HepG2 (cell line): Measurements from ENCODE around the gene DGCR2. TPM values are rescaled to one million over a fixed set of nuclear protein-coding genes. Genes with fewer than 3 reads are reported as not detected.
A peak's percentile ranks its signal among the peaks of the same experiment; 100 is the strongest.

ENCODE experiments used
- ATAC-seq: fragments of 200-7000 bp; cut with Tn5 transposase; 3 replicates; pipeline ENCODE4 v1.9.1; 2020; ENCODE audit warnings: mild to moderate bottlenecking, moderate library complexity
- BruUV-seq: library from RNA; stranded (reverse); fragments of 400-500 nt; replicated peaks from 2 replicates; lab custom pipeline; 2021; lab: Mats Ljungman, UMichigan
- CTCF ChIA-PET: fragments of 300-600 bp; formaldehyde crosslinking; extraction: SDS; loops from one replicate; lab custom pipeline; 2021; ENCODE audit warnings: low total read pairs, inconsistent platforms, low intra/inter-chr PET ratio; lab: Yijun Ruan, JAX
- POLR2A ChIA-PET: fragments of 350-600 bp; sonication (Branson Sonifier 250); formaldehyde crosslinking; loops from one replicate; lab custom pipeline; 2020; ENCODE audit warnings: antibody characterized with exemption, inconsistent platforms; lab: Yijun Ruan, JAX
- DNase-seq: peaks from one replicate; pipeline ENCODE4 v3.0.0-alpha.2; 2015; ENCODE audit warnings: low spot score
- FAIRE-seq: peaks from 3 replicates; lab custom pipeline; 2011; peaks lifted over from hg19 to GRCh38; lab: Jason Lieb, UNC
- H2AFZ ChIP-seq: one replicate; pipeline ENCODE4 v1.6.1; 2011; ENCODE audit warnings: low read length, inconsistent platforms
- H3K27ac ChIP-seq: fragments of 300-600 bp; 3 replicates; pipeline ENCODE4 v1.8.0; 2011; ENCODE audit warnings: mixed run types, mild to moderate bottlenecking, mixed read lengths, low read length, inconsistent platforms; ENCODE audit not compliant: insufficient read depth; ENCODE audit errors: extremely low read length
- H3K27me3 ChIP-seq, 2 experiments: fragments of 200-600 bp in 1 of 2; 2 replicates in 1 of 2; 3 replicates in 1 of 2; pipeline versions ENCODE4 v1.6.0 to v1.8.0; 2011; ENCODE audit warnings: low read length in 2 of 2, mild to moderate bottlenecking in 2 of 2, moderate library complexity in 2 of 2, inconsistent platforms in 1 of 2; ENCODE audit not compliant: insufficient read depth in 2 of 2, control insufficient read depth in 1 of 2
- H3K36me3 ChIP-seq, 2 experiments: fragments of 200-600 bp in 1 of 2; replicated peaks in 1 of 2; 2 replicates in 1 of 2; 3 replicates in 1 of 2; pipeline versions ENCODE4 v1.5.1 to v1.8.0; 2011; ENCODE audit warnings: low read length in 2 of 2, inconsistent platforms in 1 of 2; ENCODE audit not compliant: insufficient read depth in 2 of 2, control insufficient read depth in 1 of 2
- H3K4me1 ChIP-seq: 2 replicates; pipeline ENCODE4 v1.5.1; 2012; ENCODE audit warnings: low read length, inconsistent platforms; ENCODE audit not compliant: insufficient read depth
- H3K4me2 ChIP-seq: 2 replicates; pipeline ENCODE4 v1.6.0; 2011; ENCODE audit warnings: low read depth, low read length, inconsistent platforms
- H3K4me3 ChIP-seq, 3 experiments: fragments of 200-600 bp in 1 of 3; sonication (generic), shearing (Covaris generic) in 1 of 3; replicated peaks in 1 of 3; 2 replicates each; pipeline ENCODE4 v1.5.1; 2011 to 2016; ENCODE audit warnings: low read length in 3 of 3, inconsistent platforms in 2 of 3, low read depth in 2 of 3, mild to moderate bottlenecking in 2 of 3, control low read depth in 1 of 3, mixed read lengths in 1 of 3; ENCODE audit not compliant: insufficient read depth in 1 of 3
- H3K79me2 ChIP-seq: one replicate; pipeline ENCODE4 v1.6.1; 2011; ENCODE audit warnings: low read length, inconsistent platforms; ENCODE audit not compliant: insufficient read depth
- H3K9ac ChIP-seq: 2 replicates; pipeline ENCODE4 v1.6.0; 2011; ENCODE audit warnings: mild to moderate bottlenecking, low read depth, low read length, inconsistent platforms; ENCODE audit not compliant: insufficient read depth
- H3K9me3 ChIP-seq: 2 replicates; pipeline ENCODE4 v1.5.1; 2012; ENCODE audit warnings: mild to moderate bottlenecking, low read length
- H4K20me1 ChIP-seq: 2 replicates; pipeline ENCODE4 v1.6.0; 2011; ENCODE audit warnings: inconsistent platforms, mild to moderate bottlenecking, low read length, moderate library complexity; ENCODE audit not compliant: insufficient read depth
- ATF3 ChIP-seq: sonication (generic); formaldehyde crosslinking; IDR thresholded peaks from 2 replicates; pipeline ENCODE4 v1.4.0; 2020; ENCODE audit warnings: missing genetic modification reagents
- CSRNP2 ChIP-seq: sonication (generic); formaldehyde crosslinking; conservative IDR thresholded peaks from 2 replicates; pipeline ENCODE4 v1.8.0; 2022; ENCODE audit warnings: low read depth, missing genetic modification reagents
- HDAC2 ChIP-seq: sonication (generic); formaldehyde crosslinking; IDR thresholded peaks from 2 replicates; pipeline ENCODE4 v1.4.0; 2020; ENCODE audit warnings: missing genetic modification reagents
- MAF1 ChIP-seq: sonication (generic); formaldehyde crosslinking; IDR thresholded peaks from 2 replicates; pipeline ENCODE4 v1.5.0; 2020; ENCODE audit warnings: missing genetic modification reagents, borderline replicate concordance
- MXD3 ChIP-seq: IDR thresholded peaks from 2 replicates; pipeline ENCODE4 v1.6.1; 2016; ENCODE audit warnings: mild to moderate bottlenecking, missing biosample characterization, missing genetic modification reagents
- NFYB ChIP-seq: sonication (generic); formaldehyde crosslinking; IDR thresholded peaks from 2 replicates; pipeline ENCODE4 v1.4.0; 2020; ENCODE audit warnings: missing genetic modification reagents
- PTBP1 ChIP-seq: fragments of 200-400 bp; formaldehyde crosslinking; IDR thresholded peaks from 2 replicates; pipeline ENCODE4 v1.6.1; 2018; ENCODE audit warnings: low read length, low read depth; ENCODE audit not compliant: poor library complexity, severe bottlenecking
- RARG ChIP-seq: sonication (generic); formaldehyde crosslinking; IDR thresholded peaks from 2 replicates; pipeline ENCODE4 v1.4.0; 2020; ENCODE audit warnings: low read depth, mild to moderate bottlenecking, missing genetic modification reagents
- RNF219 ChIP-seq: sonication (generic); formaldehyde crosslinking; IDR thresholded peaks from 2 replicates; pipeline ENCODE4 v1.5.0; 2020; ENCODE audit warnings: mild to moderate bottlenecking, missing genetic modification reagents
- RORA ChIP-seq: sonication (generic); formaldehyde crosslinking; IDR thresholded peaks from 2 replicates; pipeline ENCODE4 v1.5.0; 2020; ENCODE audit warnings: mild to moderate bottlenecking, missing genetic modification reagents, moderate library complexity
- SRSF4 ChIP-seq: fragments of 200-400 bp; formaldehyde crosslinking; IDR thresholded peaks from one replicate; pipeline ENCODE4 v1.6.1; 2018; ENCODE audit warnings: mild to moderate bottlenecking, low read depth, low read length, moderate library complexity; ENCODE audit not compliant: poor library complexity, severe bottlenecking
- YEATS2 ChIP-seq: sonication (generic); formaldehyde crosslinking; IDR thresholded peaks from 2 replicates; pipeline ENCODE4 v1.4.0; 2020; ENCODE audit warnings: missing genetic modification reagents, borderline replicate concordance
- ZNF362 ChIP-seq: sonication (generic); formaldehyde crosslinking; IDR thresholded peaks from 2 replicates; pipeline ENCODE4 v1.4.0; 2020; ENCODE audit warnings: missing genetic modification reagents, mild to moderate bottlenecking, borderline replicate concordance
- ZNF747 ChIP-seq: sonication (generic); formaldehyde crosslinking; IDR thresholded peaks from 2 replicates; pipeline ENCODE4 v1.8.1; 2023; ENCODE audit warnings: missing genetic modification reagents, mild to moderate bottlenecking, borderline replicate concordance
- ZSCAN12 ChIP-seq: sonication (generic); formaldehyde crosslinking; IDR thresholded peaks from 2 replicates; pipeline ENCODE4 v1.9.0; 2021; ENCODE audit warnings: mild to moderate bottlenecking, missing genetic modification reagents
- ZSCAN20 ChIP-seq: sonication (generic); formaldehyde crosslinking; IDR thresholded peaks from 2 replicates; pipeline ENCODE4 v1.4.0; 2020; ENCODE audit warnings: missing genetic modification reagents, mild to moderate bottlenecking, borderline replicate concordance
- ZZZ3 ChIP-seq: sonication (generic); formaldehyde crosslinking; IDR thresholded peaks from 2 replicates; pipeline ENCODE4 v1.4.0; 2020; ENCODE audit warnings: missing genetic modification reagents, mild to moderate bottlenecking, borderline replicate concordance
- WGBS: methylation state at CpG from one replicate; pipeline ENCODE4 v1.1.6; 2017; ENCODE audit warnings: low lambda C conversion rate; 5-methylcytosine and 5-hydroxymethylcytosine counted together
- in situ Hi-C: cut with HindIII; loops from 2 replicates; pipeline ENCODE4 v1.10.0; 2017; ENCODE audit warnings: low pct_unique_long_range_greater_than_20kb; ENCODE audit not compliant: extremely low pct_ligation_motif_present
- intact Hi-C: fragments of 100-400 bp; cut with micrococcal nuclease; formaldehyde crosslinking; loops from one replicate; pipeline ENCODE4 v1.10.0; 2022; ENCODE audit not compliant: unreplicated experiment
- polyA plus RNA-seq, 8 experiments: library from polyadenylated mRNA; depleted of rRNA in 3 of 8; stranded (reverse) in 7 of 8; unstranded in 1 of 8; fragments of >200 nt; fragmentation: Illumina TruSeq in 4 of 8; extraction: Trizol in 4 of 8; gene quantifications; 2 replicates each; pipeline versions ENCODE4 v1.2.1 to v1.2.3, GENCODE V29; 2011 to 2016; ENCODE audit warnings: low read depth in 4 of 8, missing spikeins in 1 of 8, mixed read lengths in 1 of 8; ENCODE audit not compliant: insufficient read depth in 1 of 8
- total RNA-seq, 5 experiments: library from RNA; depleted of rRNA; stranded (reverse); fragments of >200 nt; fragmentation: Illumina TruSeq; extraction: Trizol; gene quantifications; 2 replicates each; pipeline ENCODE4 v1.2.3, GENCODE V29; 2016; ENCODE audit warnings: low read depth in 1 of 5

Gene DGCR2
- total and polyA plus RNA-seq, 2 of the 13 experiments (the other 11 are each of a cell fraction or from before 2014, with no cell fraction given) = 23.1 to 35.3 TPM

- ChIA-PET CTCF (no interaction called here), POLR2A (no interaction called here)
- H3K9ac ChIP-seq = no peak overlapping the region
- peaks cover 1 to 8% of the 10 kb centered on the region in 2 experiments for H3K36me3 ChIP-seq
- peaks cover 18% of the 10 kb centered on the region for H3K4me1 ChIP-seq
- no peak overlapping the region for H3K4me2 ChIP-seq
- ATAC-seq (no peak), DNase-seq (no peak), FAIRE-seq (no peak)
- WGBS = 58% methylated on average over 3 of the region's 3 CpGs
- BruUV-seq = no TSS peak
- H3K27ac ChIP-seq = peak overlapping the region; percentile 19
- H3K9me3 ChIP-seq = no peaks in the 10 kb centered on the region
- no peak overlapping the region for H2AFZ ChIP-seq
- no peaks in the 10 kb centered on the region; a peak in 1 of 5 replicates for H3K27me3 ChIP-seq
- in situ Hi-C loops = no loop called here
- H3K79me2 ChIP-seq = peaks cover 82% of the 10 kb centered on the region
- H4K20me1 ChIP-seq = peaks cover 50% of the 10 kb centered on the region
- no peak overlapping the region for H3K4me3 ChIP-seq
- intact Hi-C loops = no loop called here
- TF ChIP-seq RARG (CRISPR knock-in tag) = no peak
- TF ChIP-seq MAF1 (CRISPR knock-in tag) = no peak
- TF ChIP-seq HDAC2 (CRISPR knock-in tag) = no peak
- no peak for TF ChIP-seq RNF219 (CRISPR knock-in tag)
- TF ChIP-seq RORA (CRISPR knock-in tag) = no peak
- TF ChIP-seq ZNF362 (CRISPR knock-in tag) = no peak
- TF ChIP-seq ZSCAN20 (CRISPR knock-in tag) = no peak
- no peak for TF ChIP-seq YEATS2 (CRISPR knock-in tag)
- no peak for TF ChIP-seq ATF3 (CRISPR knock-in tag)
- no peak for TF ChIP-seq NFYB (CRISPR knock-in tag)
- no peak for TF ChIP-seq PTBP1
- no peak for TF ChIP-seq CSRNP2 (CRISPR knock-in tag)
- TF ChIP-seq ZSCAN12 = no peak
- no peak for TF ChIP-seq SRSF4
- TF ChIP-seq MXD3 (CRISPR knock-in tag) = no peak
- no peak for TF ChIP-seq ZNF747 (CRISPR knock-in tag)
- TF ChIP-seq ZZZ3 (CRISPR knock-in tag) = no peak
Observed at GRCh38 chr22:19108807-19109197, 13.4 kb downstream of the DGCR2 start.
